HCT116 (cell line): ENCODE results near the gene SLC12A8. TPM values are rescaled to one million over a fixed set of nuclear protein-coding genes. Genes with fewer than 3 reads are reported as not detected.

ENCODE experiments used
- ATAC-seq: fragments of 200-7000 bp; cut with Tn5 transposase; 2 replicates; pipeline ENCODE4 v1.9.1; 2020; ENCODE audit warnings: mild to moderate bottlenecking, moderate library complexity
- BruUV-seq: library from RNA; stranded (reverse); fragments of 400-500 nt; replicated peaks from 2 replicates; lab custom pipeline; 2021; lab: Mats Ljungman, UMichigan
- CTCF ChIA-PET: fragments of 300-600 bp; sonication (Branson Sonifier 250); formaldehyde crosslinking; loops from one replicate; lab custom pipeline; 2021; ENCODE audit warnings: antibody characterized with exemption; lab: Charles Lee
- POLR2A ChIA-PET: fragments of 300-600, 350-600 bp; sonication (Branson Sonifier 250); formaldehyde crosslinking; loops from one replicate; lab custom pipeline; 2021; ENCODE audit warnings: antibody characterized with exemption; lab: Charles Lee
- RAD21 ChIA-PET, 2 experiments: fragments of 300-600 bp; sonication (Branson Sonifier 250); formaldehyde crosslinking; loops; one replicate each; lab custom pipeline; 2023; ENCODE audit warnings: low total read pairs in 2 of 2; ENCODE audit not compliant: uncharacterized antibody in 2 of 2, unreplicated experiment in 2 of 2, low non-redundant PET in 1 of 2; lab: Charles Lee
- DNase-seq: peaks from one replicate; pipeline ENCODE4 v3.0.0-alpha.2; 2010; ENCODE audit warnings: low read depth, low spot score
- H2AFZ ChIP-seq: fragments of 200-600 bp; shearing (Covaris generic), sonication (generic); 2 replicates; pipeline ENCODE4 v1.6.1; 2017; ENCODE audit warnings: low read depth, mixed run types, mixed read lengths, antibody characterized with exemption, low read length; ENCODE audit not compliant: poor library complexity, severe bottlenecking
- H3K27ac ChIP-seq: 2 replicates; pipeline ENCODE4 v1.5.1; 2012; ENCODE audit warnings: low read depth, low read length
- H3K27me3 ChIP-seq: fragments of 200-600 bp; sonication (generic); 2 replicates; pipeline ENCODE4 v1.6.1; 2016; ENCODE audit warnings: mixed run types, low read length, mixed read lengths; ENCODE audit not compliant: insufficient read depth
- H3K36me3 ChIP-seq, 2 experiments: fragments of 200-500 bp in 1 of 2; fragments of 200-600 bp in 1 of 2; sonication (Bioruptor generic) in 1 of 2; sonication (generic) in 1 of 2; 2 replicates each; pipeline versions ENCODE4 v1.5.1 to v1.6.1; 2014 to 2016; ENCODE audit warnings: low read length in 2 of 2, inconsistent platforms in 1 of 2, mixed read lengths in 1 of 2, mixed run types in 1 of 2; ENCODE audit not compliant: insufficient read depth in 2 of 2, control insufficient read depth in 1 of 2
- H3K4me1 ChIP-seq, 2 experiments: fragments of 200-600 bp in 1 of 2; sonication (generic) in 1 of 2; 2 replicates each; pipeline versions ENCODE4 v1.5.1 to v1.6.1; 2012 to 2017; ENCODE audit warnings: low read length in 2 of 2, inconsistent platforms in 1 of 2, mild to moderate bottlenecking in 1 of 2, mixed read lengths in 1 of 2, mixed run types in 1 of 2, moderate library complexity in 1 of 2; ENCODE audit not compliant: insufficient read depth in 2 of 2, control insufficient read depth in 1 of 2
- H3K4me2 ChIP-seq: fragments of 200-600 bp; sonication (generic); 2 replicates; pipeline ENCODE4 v1.6.1; 2017; ENCODE audit warnings: mixed run types, low read length, mixed read lengths
- H3K4me3 ChIP-seq, 2 experiments: fragments of 200-600 bp in 1 of 2; sonication (generic) in 1 of 2; replicated peaks in 1 of 2; 2 replicates each; pipeline ENCODE4 v1.5.1; 2011 to 2016; ENCODE audit warnings: low read length in 2 of 2, control low read depth in 1 of 2, low read depth in 1 of 2, mild to moderate bottlenecking in 1 of 2, mixed read lengths in 1 of 2, mixed run types in 1 of 2
- H3K79me2 ChIP-seq: fragments of 200-600 bp; sonication (generic); 2 replicates; pipeline ENCODE4 v1.6.1; 2017; ENCODE audit warnings: mild to moderate bottlenecking, mixed run types, low read length, moderate library complexity, mixed read lengths; ENCODE audit not compliant: insufficient read depth
- H3K9ac ChIP-seq: fragments of 200-600 bp; sonication (generic); 2 replicates; pipeline ENCODE4 v1.6.1; 2016; ENCODE audit warnings: low read length, mixed read lengths
- H3K9me2 ChIP-seq: fragments of 200-600 bp; sonication (generic), shearing (Covaris generic); 2 replicates; pipeline ENCODE4 v1.6.1; 2017; ENCODE audit warnings: mixed run types, mild to moderate bottlenecking, moderate library complexity; ENCODE audit not compliant: insufficient read depth
- H3K9me3 ChIP-seq, 2 experiments: fragments of 200-500 bp in 1 of 2; fragments of 200-600 bp in 1 of 2; sonication (Bioruptor generic) in 1 of 2; sonication (generic) in 1 of 2; 2 replicates each; pipeline ENCODE4 v1.6.1; 2014 to 2017; ENCODE audit warnings: low read length in 2 of 2, mixed read lengths in 2 of 2, inconsistent platforms in 1 of 2, low read depth in 1 of 2, mild to moderate bottlenecking in 1 of 2, mixed run types in 1 of 2, moderate library complexity in 1 of 2; ENCODE audit not compliant: control insufficient read depth in 1 of 2, insufficient read depth in 1 of 2
- H4K20me1 ChIP-seq: fragments of 200-600 bp; sonication (generic), shearing (Covaris generic); 2 replicates; pipeline ENCODE4 v1.6.1; 2017; ENCODE audit warnings: mixed run types, mild to moderate bottlenecking, moderate library complexity; ENCODE audit not compliant: insufficient read depth
- ATF3 ChIP-seq: IDR thresholded peaks from 2 replicates; pipeline ENCODE4 v1.6.1; 2012
- CBX3 ChIP-seq: IDR thresholded peaks from 2 replicates; pipeline ENCODE4 v1.6.1; 2012; ENCODE audit warnings: low read depth
- CEBPB ChIP-seq: IDR thresholded peaks from 2 replicates; pipeline ENCODE4 v1.6.1; 2012; ENCODE audit warnings: low read depth
- EGR1 ChIP-seq: IDR thresholded peaks from 2 replicates; pipeline ENCODE4 v1.6.1; 2012; ENCODE audit warnings: low read depth
- EZH2 ChIP-seq: fragments of 200-600 bp; sonication (generic); IDR thresholded peaks from 2 replicates; pipeline ENCODE4 v1.6.1; 2017; ENCODE audit warnings: antibody characterized with exemption, mixed run types
- FOSL1 ChIP-seq: IDR thresholded peaks from 2 replicates; pipeline ENCODE4 v1.6.1; 2012; ENCODE audit warnings: low read depth
- JUND ChIP-seq: IDR thresholded peaks from 2 replicates; pipeline ENCODE4 v1.6.1; 2012
- POLR2A ChIP-seq: IDR thresholded peaks from 2 replicates; pipeline ENCODE4 v1.7.0; 2011; ENCODE audit warnings: borderline replicate concordance; ENCODE audit not compliant: insufficient read depth, insufficient read length; ENCODE audit errors: extremely low read depth
- POLR2AphosphoS5 ChIP-seq: IDR thresholded peaks from 2 replicates; pipeline ENCODE4 v1.6.1; 2011; ENCODE audit warnings: mild to moderate bottlenecking, low read depth, low read length, moderate library complexity
- RAD21 ChIP-seq: IDR thresholded peaks from 2 replicates; pipeline ENCODE4 v1.6.1; 2012; ENCODE audit warnings: low read depth, mild to moderate bottlenecking
- REST ChIP-seq: IDR thresholded peaks from 2 replicates; pipeline ENCODE4 v1.6.1; 2012; ENCODE audit warnings: low read depth
- YY1 ChIP-seq: IDR thresholded peaks from 2 replicates; pipeline ENCODE4 v1.6.1; 2011; ENCODE audit warnings: low read length, low read depth, moderate library complexity, mild to moderate bottlenecking; ENCODE audit not compliant: insufficient replicate concordance; ENCODE audit errors: extremely low read depth
- ZBTB33 ChIP-seq: IDR thresholded peaks from 2 replicates; pipeline ENCODE4 v1.6.1; 2011; ENCODE audit warnings: mild to moderate bottlenecking, low read length, moderate library complexity; ENCODE audit not compliant: insufficient replicate concordance; ENCODE audit errors: extremely low read depth
- intact Hi-C: fragments of 100-400 bp; cut with micrococcal nuclease; formaldehyde crosslinking; loops from 2 replicates; pipeline ENCODE4 v1.10.0; 2022
- total RNA-seq: library from RNA; stranded (reverse); gene quantifications from one replicate; pipeline ENCODE4 v1.2.1, GENCODE V29; 2021; ENCODE audit not compliant: unreplicated experiment

SLC12A8 gene
- total RNA-seq, 1 experiment from 2014 or later = 19.9 TPM

- Histone ChIP-seq H3K4me1 (no peaks in the 10 kb centered on the region), H3K9me2 (no peaks in the 10 kb centered on the region), H2AFZ (no peak overlapping the region), H3K36me3 (no peaks in the 10 kb centered on the region), H3K9me3 (0 out of 4 replicates have a peak, but pooled peaks cover 0 to 5% of the 10 kb centered on the region in 2 experiments), H3K79me2 (peaks cover 6% of the 10 kb centered on the region), H3K27me3 (no peaks in the 10 kb centered on the region), H3K4me3 (no peak overlapping the region), H3K9ac (no peak overlapping the region), H3K4me2 (no peak overlapping the region), H4K20me1 (peaks cover 6% of the 10 kb centered on the region; the same call in 1 of the 2 replicates), H3K27ac (no peak overlapping the region)
- ChIA-PET RAD21 (no interaction called here), CTCF (no interaction called here), POLR2A (no interaction called here)
- TF ChIP-seq ATF3 (no peak), FOSL1 (no peak), RAD21 (no peak), JUND (no peak), CBX3 (no peak), POLR2A (no peak), REST (no peak)
- intact Hi-C loops = no loop called here
- ATAC-seq (no peak), DNase-seq (no peak)
- no TSS peak for BruUV-seq
Measured at GRCh38 chr3:125261031-125261430, 48.5 kb upstream of the SLC12A8 start.

- ATAC-seq (no peak), DNase-seq (no peak)
- Histone ChIP-seq H3K27me3 (no peaks in the 10 kb centered on the region), H3K4me3 (no peak overlapping the region), H4K20me1 (no peaks in the 10 kb centered on the region), H3K9me3 (0 out of 4 replicates have a peak, but pooled peaks cover 0 to 5% of the 10 kb centered on the region in 2 experiments), H3K4me1 (no peaks in the 10 kb centered on the region), H3K9me2 (no peaks in the 10 kb centered on the region), H3K27ac (no peak overlapping the region), H3K4me2 (no peak overlapping the region), H3K9ac (no peak overlapping the region), H2AFZ (no peak overlapping the region), H3K79me2 (peaks cover 6% of the 10 kb centered on the region), H3K36me3 (no peaks in the 10 kb centered on the region)
- no TSS peak for BruUV-seq
- CTCF ChIA-PET = no interaction called here
- POLR2A ChIA-PET = no interaction called here
- intact Hi-C loops = no loop called here
- RAD21 ChIA-PET = no interaction called here
- TF ChIP-seq JUND = no peak
- TF ChIP-seq RAD21 = no peak
- TF ChIP-seq EGR1 = no peak
- no peak for TF ChIP-seq FOSL1
- no peak for TF ChIP-seq POLR2AphosphoS5
- TF ChIP-seq YY1 = no peak
- TF ChIP-seq ZBTB33 = no peak
- TF ChIP-seq CBX3 = no peak
- TF ChIP-seq EZH2 = no peak
- no peak for TF ChIP-seq CEBPB
Measured at GRCh38 chr3:125260158-125260557, 47.6 kb upstream of the SLC12A8 start.
